A549 (cell line): ENCODE results near the gene TRERF1. TPM values are rescaled to one million over a fixed set of nuclear protein-coding genes. Genes with fewer than 3 reads are reported as not detected.

ENCODE experiments used
- ATAC-seq, 2 experiments: fragments of 200-7000 bp in 1 of 2; fragments of >200 bp in 1 of 2; cut with Nextera tagmentation in 1 of 2; cut with Tn5 transposase in 1 of 2; 3 replicates each; pipeline versions ENCODE4 v1.8.0 to v1.9.1; 2018 to 2020; ENCODE audit warnings: mild to moderate bottlenecking in 1 of 2, moderate library complexity in 1 of 2
- CTCF ChIA-PET: fragments of 300-600 bp; sonication (Branson Sonifier 250); formaldehyde crosslinking; extraction: SDS; loops from one replicate; lab custom pipeline; 2021; ENCODE audit warnings: antibody characterized with exemption, inconsistent platforms; lab: Yijun Ruan, JAX
- POLR2A ChIA-PET: fragments of 350-600 bp; formaldehyde crosslinking; extraction: SDS; loops from one replicate; lab custom pipeline; 2021; ENCODE audit warnings: antibody characterized with exemption, inconsistent platforms; lab: Yijun Ruan, JAX
- DNase-seq, 2 experiments: peaks; one replicate each; pipeline versions ENCODE4 v3.0.0 to v3.0.0-alpha.2; 2011 to 2016; ENCODE audit warnings: low read depth in 1 of 2, low spot score in 1 of 2
- FAIRE-seq: peaks from 2 replicates; lab custom pipeline; 2011; peaks lifted over from hg19 to GRCh38; lab: Jason Lieb, UNC
- H3K27ac ChIP-seq, 2 experiments: fragments of >200 bp; sonication (Bioruptor Twin); formaldehyde crosslinking; 3 replicates each; pipeline ENCODE4 v1.5.1; 2016 to 2017
- H3K4me1 ChIP-seq: fragments of >200 bp; sonication (Bioruptor Twin); formaldehyde crosslinking; 3 replicates; pipeline ENCODE4 v1.6.1; 2016
- H3K4me2 ChIP-seq: fragments of >200 bp; sonication (Bioruptor Twin); formaldehyde crosslinking; 3 replicates; pipeline ENCODE4 v1.6.1; 2016
- H3K4me3 ChIP-seq: fragments of >200 bp; sonication (Bioruptor Twin); formaldehyde crosslinking; 3 replicates; pipeline ENCODE4 v1.5.1; 2016
- H3K9me3 ChIP-seq: fragments of >200 bp; sonication (Bioruptor Twin); formaldehyde crosslinking; 3 replicates; pipeline ENCODE4 v1.6.1; 2016
- BCL3 ChIP-seq: fragments of >200 bp; sonication (Bioruptor Twin); formaldehyde crosslinking; IDR thresholded peaks from 3 replicates; pipeline ENCODE4 v1.6.1; 2016
- BHLHE40 ChIP-seq: IDR thresholded peaks from 2 replicates; pipeline ENCODE4 v1.6.1; 2012; ENCODE audit warnings: low read depth, low read length, inconsistent platforms
- CEBPB ChIP-seq, 2 experiments: fragments of >200 bp in 1 of 2; sonication (Bioruptor Twin) in 1 of 2; formaldehyde crosslinking in 1 of 2; IDR thresholded peaks; 2 replicates each; pipeline ENCODE4 v1.6.1; 2012 to 2016
- HES2 ChIP-seq: fragments of >200 bp; sonication (Bioruptor Twin); formaldehyde crosslinking; IDR thresholded peaks from 2 replicates; pipeline ENCODE4 v1.6.1; 2016
- HEYL ChIP-seq: fragments of 250-450 bp; sonication (Bioruptor Pico); IDR thresholded peaks from 2 replicates; pipeline ENCODE4 v1.8.0; 2021; ENCODE audit warnings: mild to moderate bottlenecking, moderate library complexity
- KDM5A ChIP-seq: fragments of 200-600 bp; sonication (generic); IDR thresholded peaks from 2 replicates; pipeline ENCODE4 v1.6.1; 2016; ENCODE audit warnings: antibody characterized with exemption, mild to moderate bottlenecking
- MAFK ChIP-seq: fragments of 450-650 bp; IDR thresholded peaks from 2 replicates; pipeline ENCODE4 v1.6.1; 2014; ENCODE audit not compliant: partially characterized antibody
- MAX ChIP-seq: IDR thresholded peaks from 2 replicates; pipeline ENCODE4 v1.6.1; 2012
- MAZ ChIP-seq: fragments of 150-350 bp; IDR thresholded peaks from 2 replicates; pipeline ENCODE4 v1.6.1; 2014; ENCODE audit warnings: antibody characterized with exemption, low read depth, low read length, borderline replicate concordance
- MYC ChIP-seq: IDR thresholded peaks from 2 replicates; pipeline ENCODE4 v1.6.1; 2012; ENCODE audit warnings: mild to moderate bottlenecking, inconsistent platforms, low read length, improper control_type of control experiment, borderline replicate concordance
- NPAS2 ChIP-seq: fragments of 250-450 bp; sonication (Bioruptor Pico); IDR thresholded peaks from 2 replicates; pipeline ENCODE4 v1.8.0; 2022; ENCODE audit warnings: mild to moderate bottlenecking, moderate library complexity, borderline replicate concordance
- RAD21 ChIP-seq, 2 experiments: fragments of >200 bp in 1 of 2; sonication (Bioruptor Twin) in 1 of 2; formaldehyde crosslinking in 1 of 2; IDR thresholded peaks in 1 of 2; conservative IDR thresholded peaks in 1 of 2; 2 replicates in 1 of 2; 3 replicates in 1 of 2; pipeline ENCODE4 v1.6.1; 2012 to 2018; ENCODE audit warnings: inconsistent platforms in 1 of 2
- REST ChIP-seq: fragments of 200-600 bp; sonication (generic); IDR thresholded peaks from 2 replicates; pipeline ENCODE4 v1.6.1; 2016; ENCODE audit warnings: antibody characterized with exemption, mild to moderate bottlenecking, moderate library complexity
- RFX5 ChIP-seq: fragments of 450-650 bp; IDR thresholded peaks from 2 replicates; pipeline ENCODE4 v1.7.1; 2014; ENCODE audit warnings: antibody characterized with exemption, mild to moderate bottlenecking, moderate library complexity
- ZFP36 ChIP-seq: fragments of 450-650 bp; IDR thresholded peaks from 2 replicates; pipeline ENCODE4 v1.6.1; 2014; ENCODE audit warnings: borderline replicate concordance; ENCODE audit not compliant: partially characterized antibody
- ZNF302 ChIP-seq: fragments of 250-450 bp; sonication (Bioruptor Pico); IDR thresholded peaks from 2 replicates; pipeline ENCODE4 v1.9.0; 2021; ENCODE audit warnings: inconsistent platforms, mild to moderate bottlenecking, moderate library complexity
- WGBS: methylation state at CpG from one replicate; pipeline ENCODE4 v1.1.6; 2017; ENCODE audit errors: missing lambda C conversion rate; 5-methylcytosine and 5-hydroxymethylcytosine counted together
- polyA plus RNA-seq, 4 experiments: library from polyadenylated mRNA; depleted of rRNA in 3 of 4; stranded (reverse); fragments of >200 nt; fragmentation: RNase III in 1 of 4; extraction: RNeasy Plus Mini Kit Qiagen cat#74134 plus additional on column Dnase treatment in 1 of 4; gene quantifications; 2 replicates in 3 of 4; 3 replicates in 1 of 4; pipeline ENCODE4 v1.2.3, GENCODE V29; 2011 to 2017
- TF ChIP-seq, protein P1 (sequence below): fragments of 150-350 bp; IDR thresholded peaks from 2 replicates; pipeline ENCODE4 v1.6.1; 2014; ENCODE audit warnings: low read depth, mild to moderate bottlenecking, low read length
- TF ChIP-seq, protein P2 (sequence below): IDR thresholded peaks from 2 replicates; pipeline ENCODE4 v1.6.1; 2012; ENCODE audit warnings: low read depth, borderline replicate concordance

Gene TRERF1
- polyA plus RNA-seq, 2 of the 4 experiments (the other 2 are of a cell fraction): 2.4 to 3.5 TPM

DNA sequence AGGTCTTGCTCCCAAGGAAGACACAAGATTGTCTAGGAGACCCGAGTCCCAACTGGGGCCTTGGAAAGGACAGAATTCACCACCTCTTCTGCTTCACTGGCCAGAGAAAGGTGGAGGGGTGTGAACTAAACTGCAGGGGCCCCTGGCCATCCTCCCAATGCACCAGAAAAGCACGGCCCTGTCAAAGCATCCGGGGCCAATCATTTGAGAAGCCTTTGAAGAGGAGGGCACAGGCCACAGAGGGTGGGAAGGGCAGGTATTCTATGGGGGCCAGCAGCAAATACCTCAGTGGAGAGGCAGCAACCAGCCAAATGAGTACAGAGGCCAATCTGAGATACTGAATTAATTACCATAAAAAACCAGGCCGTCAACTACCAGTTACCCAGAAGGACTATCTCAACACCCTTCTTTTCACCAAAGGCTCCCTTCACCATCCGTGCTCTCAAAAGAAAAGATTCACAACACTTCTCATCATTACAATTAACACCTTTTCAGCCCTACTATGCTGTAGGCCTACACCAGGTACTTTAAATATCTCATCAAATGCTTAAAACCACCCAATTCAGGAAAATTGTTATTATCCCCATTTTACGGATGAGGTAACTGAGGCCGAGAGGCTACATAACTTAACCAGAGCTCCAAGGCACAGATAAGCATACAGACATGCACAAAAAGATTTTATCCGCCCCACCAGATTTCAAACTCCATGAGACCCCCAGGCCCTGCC is 50.7 kb downstream of the TRERF1 start:
- Histone ChIP-seq H3K9me3 (no peaks in the 10 kb centered on the region), H3K4me3 (no peak overlapping the region), H3K27ac (no peak overlapping the region; a peak in 1 of 6 replicates), H3K4me2 (no peak overlapping the region; the same call in 2 of the 3 replicates), H3K4me1 (peaks cover 38% of the 10 kb centered on the region)
- no peak for FAIRE-seq
- no peak for TF ChIP-seq HEYL (CRISPR knock-in tag)
- TF ChIP-seq, protein P1, sequence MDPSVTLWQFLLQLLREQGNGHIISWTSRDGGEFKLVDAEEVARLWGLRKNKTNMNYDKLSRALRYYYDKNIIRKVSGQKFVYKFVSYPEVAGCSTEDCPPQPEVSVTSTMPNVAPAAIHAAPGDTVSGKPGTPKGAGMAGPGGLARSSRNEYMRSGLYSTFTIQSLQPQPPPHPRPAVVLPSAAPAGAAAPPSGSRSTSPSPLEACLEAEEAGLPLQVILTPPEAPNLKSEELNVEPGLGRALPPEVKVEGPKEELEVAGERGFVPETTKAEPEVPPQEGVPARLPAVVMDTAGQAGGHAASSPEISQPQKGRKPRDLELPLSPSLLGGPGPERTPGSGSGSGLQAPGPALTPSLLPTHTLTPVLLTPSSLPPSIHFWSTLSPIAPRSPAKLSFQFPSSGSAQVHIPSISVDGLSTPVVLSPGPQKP: no peak
- no peak for TF ChIP-seq BCL3
- TF ChIP-seq REST: no peak
- no peak for TF ChIP-seq NPAS2 (CRISPR knock-in tag)
- TF ChIP-seq RFX5: no peak
- TF ChIP-seq ZFP36: no peak
- TF ChIP-seq ZNF302 (CRISPR knock-in tag): no peak
- no peak for TF ChIP-seq BHLHE40
- TF ChIP-seq MAZ: no peak
- no peak for TF ChIP-seq KDM5A
- no peak for TF ChIP-seq MAX
- TF ChIP-seq MAFK: no peak
- TF ChIP-seq CEBPB (IDR thresholded peaks at IDR 0.05): no peak
- no peak for TF ChIP-seq MYC
- TF ChIP-seq RAD21 (conservative IDR thresholded peaks at IDR 0.05 in 1 of 2, IDR thresholded peaks at IDR 0.05 in 1 of 2): no peak
- no peak for TF ChIP-seq HES2
- TF ChIP-seq, protein P2, sequence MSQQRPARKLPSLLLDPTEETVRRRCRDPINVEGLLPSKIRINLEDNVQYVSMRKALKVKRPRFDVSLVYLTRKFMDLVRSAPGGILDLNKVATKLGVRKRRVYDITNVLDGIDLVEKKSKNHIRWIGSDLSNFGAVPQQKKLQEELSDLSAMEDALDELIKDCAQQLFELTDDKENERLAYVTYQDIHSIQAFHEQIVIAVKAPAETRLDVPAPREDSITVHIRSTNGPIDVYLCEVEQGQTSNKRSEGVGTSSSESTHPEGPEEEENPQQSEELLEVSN: no peak
- no peak for ATAC-seq
- 93% methylated on average over 7 of the region's 8 CpGs for WGBS
- no peak for DNase-seq
- CTCF ChIA-PET: no interaction called here
- POLR2A ChIA-PET: no interaction called here
